Sciatic nerve (tissue), 2 donors: ENCODE results near the gene SEC24C. TPM values are rescaled to one million over a fixed set of nuclear protein-coding genes. Genes with fewer than 3 reads are reported as not detected.

Source experiments
- ATAC-seq: fragments of 200-7000 bp; cut with Tn5 transposase; one replicate; pipeline ENCODE4 v1.9.1; 2020; ENCODE audit warnings: mild to moderate bottlenecking, moderate library complexity
- DNase-seq: peaks from one replicate; pipeline ENCODE4 v3.0.0-alpha.2; 2020; ENCODE audit warnings: low spot score
- intact Hi-C: fragments of 100-400 bp; cut with DNase I; formaldehyde crosslinking; loops from one replicate; pipeline ENCODE4 v1.14.2; 2022
- total RNA-seq: library from RNA; stranded (reverse); fragmentation: NEBNext Ultra II Directional; extraction: Animal tissue kit (Norgen Biotek cat#: 25700); gene quantifications from one replicate; pipeline ENCODE4 v1.2.1, GENCODE V29; 2021
- donor health status: DM: no; HTN: no; CAD: no.
- donor health status: DM: no; HTN: no; CAD: no.

Gene SEC24C
- total RNA-seq, 1 donor from 2014 or later, result 53.6 TPM

DNA sequence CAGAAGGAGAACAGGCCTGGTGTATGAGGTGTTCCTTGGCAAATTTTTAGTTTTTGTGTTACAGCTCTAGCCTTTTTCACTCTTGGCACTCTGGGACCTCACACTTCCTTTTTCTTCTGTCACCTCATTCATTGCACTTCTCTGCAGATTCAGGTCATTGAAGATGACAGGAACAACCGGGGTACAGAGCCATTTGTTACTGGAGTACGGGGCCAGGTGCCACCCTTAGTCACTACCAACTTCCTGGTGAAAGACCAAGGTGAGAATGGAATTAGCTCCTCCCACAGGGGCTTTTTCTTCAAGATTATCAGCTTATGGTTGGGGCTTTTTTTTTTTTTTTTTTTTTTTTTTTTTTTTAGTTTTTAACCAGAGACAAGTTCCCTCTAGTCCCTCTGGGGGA is 19.2 kb downstream of the SEC24C start:
- intact Hi-C loops, result no loop called here
- DNase-seq (peak; percentile 10), ATAC-seq (no peak)

DNA sequence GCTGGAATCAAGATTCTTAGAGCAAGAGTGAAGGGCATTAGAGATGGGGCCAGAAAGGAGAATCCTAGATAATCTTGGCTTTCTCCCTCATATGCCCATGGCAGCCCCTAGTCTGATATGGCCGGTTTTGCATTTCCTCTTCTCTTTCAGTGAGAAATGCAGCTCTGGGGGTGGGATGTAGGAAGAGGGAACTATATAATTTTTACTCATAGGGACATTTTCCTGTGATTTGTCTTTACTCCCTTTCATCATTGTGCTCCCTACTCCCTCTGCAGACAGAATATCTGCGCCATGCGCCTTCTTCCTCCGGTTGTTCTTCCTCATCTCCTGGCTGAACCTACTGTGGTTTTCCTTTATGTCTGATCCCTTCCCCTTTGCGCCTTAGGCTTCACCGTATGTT is 20.9 kb downstream of the SEC24C start:
- intact Hi-C loops, result no loop called here
- DNase-seq, result no peak
- ATAC-seq, result no peak

DNA sequence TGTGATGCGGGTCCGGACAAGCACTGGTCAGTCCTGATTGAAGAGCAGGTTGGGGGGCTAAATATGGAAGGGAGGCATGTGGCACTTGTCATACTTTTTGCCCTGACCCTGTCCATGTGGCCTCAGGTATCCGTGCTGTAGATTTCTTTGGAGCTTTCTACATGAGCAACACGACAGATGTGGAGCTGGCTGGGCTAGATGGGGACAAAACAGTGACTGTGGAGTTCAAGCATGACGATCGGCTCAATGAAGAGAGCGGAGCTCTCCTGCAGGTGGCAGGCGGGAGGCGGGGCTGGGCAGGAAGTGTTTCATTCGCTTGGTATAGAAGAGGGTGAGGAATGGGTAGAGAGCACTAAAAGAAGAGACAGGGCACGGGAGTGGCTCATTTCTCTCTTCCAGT is 24.7 kb downstream of the SEC24C start:
- no peak for ATAC-seq
- DNase-seq, result peak; percentile 53
- intact Hi-C loops, result no loop called here

DNA sequence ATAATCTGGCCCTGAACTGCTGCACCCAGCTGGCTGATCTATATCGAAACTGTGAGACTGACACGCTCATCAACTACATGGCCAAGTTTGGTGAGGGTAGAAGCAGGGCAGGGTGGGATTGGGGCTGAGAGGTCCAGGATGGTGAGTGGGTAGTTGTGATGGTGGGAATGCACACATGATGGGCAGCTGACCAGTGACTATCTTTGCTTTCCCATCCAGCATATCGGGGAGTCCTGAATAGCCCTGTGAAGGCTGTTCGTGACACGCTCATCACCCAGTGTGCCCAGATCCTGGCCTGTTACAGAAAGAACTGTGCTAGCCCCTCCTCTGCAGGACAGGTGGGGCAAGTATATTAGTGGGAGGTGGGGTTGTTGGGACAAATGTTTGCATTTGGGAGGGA is 25.2 kb downstream of the SEC24C start:
- ATAC-seq (no peak), DNase-seq (peak; percentile 38)
- intact Hi-C loops, result no loop called here

DNA sequence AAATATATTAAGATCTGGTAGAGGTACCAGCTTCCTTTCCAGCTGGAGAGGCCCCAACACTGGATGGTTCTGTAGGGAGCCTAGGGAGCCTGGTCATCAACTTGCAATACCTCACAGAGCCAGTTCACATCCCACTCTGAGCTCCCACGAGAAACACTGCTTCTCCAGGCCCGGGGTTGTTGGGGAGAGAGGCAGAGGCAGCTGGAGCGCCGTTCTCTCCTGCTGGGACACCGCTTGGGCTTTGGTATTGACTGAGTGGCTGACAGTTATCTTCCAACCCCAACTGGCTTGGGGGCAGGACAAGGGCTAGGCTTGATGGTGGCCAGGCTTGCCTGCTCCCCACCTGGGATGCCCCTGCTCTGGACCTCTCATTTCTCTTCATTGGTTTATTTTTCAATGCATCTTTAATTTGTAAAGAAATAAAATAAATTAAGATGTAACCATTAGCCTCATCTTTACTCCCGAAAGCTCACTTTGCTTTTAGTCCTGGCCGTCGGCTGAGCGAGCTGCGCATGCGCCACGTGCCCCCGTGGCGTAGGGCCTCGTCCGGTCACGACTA is 27.6 kb downstream of the SEC24C start:
- ATAC-seq, result peak; percentile 92
- DNase-seq, result peak; percentile 96
- intact Hi-C loops, result no loop called here

DNA sequence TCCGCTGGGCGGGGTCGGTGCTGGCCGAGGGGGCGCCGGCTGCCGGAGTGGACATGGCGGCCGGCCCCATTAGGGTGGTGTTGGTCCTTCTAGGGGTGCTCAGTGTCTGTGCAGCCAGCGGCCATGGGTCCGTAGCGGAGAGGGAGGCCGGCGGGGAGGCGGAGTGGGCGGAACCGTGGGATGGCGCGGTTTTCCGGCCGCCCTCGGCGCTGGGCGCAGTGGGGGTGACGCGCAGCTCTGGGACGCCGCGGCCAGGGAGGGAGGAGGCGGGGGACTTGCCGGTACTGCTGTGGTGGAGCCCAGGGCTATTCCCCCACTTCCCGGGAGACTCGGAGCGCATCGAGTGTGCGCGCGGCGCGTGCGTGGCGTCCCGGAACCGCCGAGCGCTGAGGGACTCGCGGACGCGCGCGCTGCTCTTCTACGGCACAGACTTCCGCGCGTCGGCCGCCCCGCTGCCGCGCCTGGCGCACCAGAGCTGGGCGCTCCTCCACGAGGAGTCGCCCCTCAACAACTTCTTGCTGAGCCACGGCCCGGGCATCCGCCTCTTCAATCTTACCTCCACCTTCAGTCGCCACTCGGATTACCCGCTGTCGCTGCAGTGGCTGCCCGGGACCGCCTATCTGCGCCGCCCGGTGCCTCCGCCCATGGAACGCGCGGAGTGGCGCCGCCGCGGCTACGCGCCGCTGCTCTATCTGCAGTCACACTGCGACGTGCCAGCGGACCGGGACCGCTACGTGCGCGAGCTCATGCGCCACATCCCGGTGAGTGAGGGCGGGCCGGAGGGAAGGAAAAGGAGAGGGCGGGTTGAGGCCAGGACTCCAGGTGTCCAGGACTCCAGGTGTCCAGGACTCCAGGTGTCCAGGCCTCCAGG is 28.3 kb downstream of the SEC24C start:
- ATAC-seq, result peak; percentile 85

DNA sequence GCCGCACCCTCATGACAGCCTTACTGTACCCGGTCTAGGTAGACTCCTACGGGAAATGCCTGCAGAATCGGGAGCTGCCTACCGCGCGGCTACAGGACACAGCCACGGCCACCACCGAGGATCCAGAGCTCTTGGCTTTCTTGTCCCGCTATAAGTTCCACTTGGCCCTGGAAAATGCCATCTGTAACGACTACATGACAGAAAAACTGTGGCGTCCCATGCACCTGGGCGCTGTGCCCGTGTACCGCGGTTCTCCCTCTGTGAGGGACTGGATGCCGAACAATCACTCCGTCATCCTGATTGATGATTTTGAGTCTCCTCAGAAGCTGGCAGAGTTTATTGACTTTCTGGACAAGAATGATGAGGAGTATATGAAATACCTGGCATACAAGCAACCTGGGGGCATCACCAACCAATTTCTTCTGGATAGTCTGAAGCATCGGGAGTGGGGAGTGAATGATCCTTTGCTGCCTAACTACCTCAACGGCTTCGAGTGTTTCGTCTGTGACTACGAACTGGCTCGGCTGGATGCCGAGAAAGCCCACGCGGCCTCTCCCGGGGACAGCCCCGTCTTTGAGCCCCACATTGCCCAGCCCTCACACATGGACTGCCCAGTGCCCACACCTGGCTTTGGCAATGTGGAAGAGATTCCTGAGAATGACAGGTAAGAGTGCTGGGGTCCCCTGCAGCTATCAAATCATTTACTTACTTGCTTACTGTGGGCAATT is 29.1 kb downstream of the SEC24C start:
- peak; percentile 59 for DNase-seq
- ATAC-seq, result no peak
- intact Hi-C loops, result no loop called here

More for the DNA sequence above, 28.3 kb downstream of the SEC24C start:
- intact Hi-C loops, result no loop called here
- peak; percentile 87 for DNase-seq

DNA sequence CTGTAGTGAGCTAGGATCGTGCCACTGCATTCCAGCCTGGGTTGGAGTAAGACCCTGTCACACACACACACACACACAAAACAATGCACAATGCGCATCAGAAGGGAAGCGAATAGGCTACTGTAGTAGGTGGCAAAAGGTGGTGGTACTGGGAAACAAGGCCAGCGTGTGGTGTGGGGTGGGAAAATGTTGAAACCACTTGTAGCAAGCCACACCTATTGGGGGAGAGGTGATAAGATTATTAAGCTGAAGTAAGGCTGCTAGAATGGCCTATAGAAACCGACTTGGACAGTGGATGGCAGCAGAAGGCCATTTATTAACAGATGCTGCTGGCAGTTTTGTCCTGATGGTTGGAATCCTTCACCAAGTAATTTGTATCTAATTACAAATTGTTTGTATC is 30.5 kb downstream of the SEC24C start:
- no peak for ATAC-seq
- intact Hi-C loops, result no loop called here
- DNase-seq, result no peak

DNA sequence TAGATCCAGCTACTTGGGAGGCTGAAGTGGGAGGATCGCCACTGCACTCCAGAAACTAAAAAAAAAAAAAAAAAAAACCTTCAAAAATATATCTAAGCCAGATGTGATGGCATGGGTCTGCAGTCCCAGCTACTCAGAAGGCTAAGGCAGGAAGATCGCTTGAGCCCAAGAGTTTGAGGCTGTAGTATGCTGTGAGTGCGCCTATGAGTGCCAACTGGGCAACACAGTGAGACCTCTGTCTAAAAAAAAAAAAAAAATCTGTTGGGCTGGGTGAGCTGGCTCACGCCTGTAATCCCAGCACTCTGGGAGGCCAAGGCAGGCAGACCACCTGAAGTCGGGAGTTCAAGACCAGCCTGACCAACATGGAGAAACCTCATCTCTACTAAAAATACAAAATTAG is 34.8 kb downstream of the SEC24C start:
- ATAC-seq (no peak), DNase-seq (peak; percentile 19)
- intact Hi-C loops, result no loop called here

DNA sequence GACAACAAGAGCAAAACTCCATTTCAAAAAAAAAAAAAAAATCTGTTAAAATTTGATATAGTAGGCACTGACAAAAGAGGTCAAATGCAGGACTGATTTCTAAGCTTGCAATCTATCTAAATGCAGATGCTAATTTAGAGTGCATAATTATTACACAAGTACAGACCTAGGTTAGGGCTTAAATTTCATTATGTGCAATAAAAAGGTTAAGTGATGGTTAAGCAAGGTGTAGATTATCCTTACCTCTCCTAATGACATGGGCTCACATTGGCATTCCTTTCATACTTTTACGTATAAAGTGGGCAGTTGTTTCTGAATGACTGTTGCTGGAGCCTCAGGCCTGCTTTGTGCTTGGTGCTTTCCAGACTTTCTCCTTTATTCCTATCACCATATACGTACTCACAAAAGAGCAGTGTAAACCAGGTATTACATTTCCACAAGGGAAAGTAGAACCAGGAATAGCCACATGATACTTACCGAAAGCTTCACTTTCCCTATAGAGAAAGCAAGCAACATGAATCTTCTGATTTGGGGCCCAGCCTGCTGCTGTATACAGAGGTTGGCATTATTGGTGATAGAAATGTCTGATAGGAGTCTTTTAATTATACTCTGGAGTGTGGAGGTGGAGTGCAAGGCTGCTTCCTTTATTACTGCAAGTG is 35.5 kb downstream of the SEC24C start:
- ATAC-seq, result no peak
- DNase-seq, result no peak
- intact Hi-C loops, result no loop called here

DNA sequence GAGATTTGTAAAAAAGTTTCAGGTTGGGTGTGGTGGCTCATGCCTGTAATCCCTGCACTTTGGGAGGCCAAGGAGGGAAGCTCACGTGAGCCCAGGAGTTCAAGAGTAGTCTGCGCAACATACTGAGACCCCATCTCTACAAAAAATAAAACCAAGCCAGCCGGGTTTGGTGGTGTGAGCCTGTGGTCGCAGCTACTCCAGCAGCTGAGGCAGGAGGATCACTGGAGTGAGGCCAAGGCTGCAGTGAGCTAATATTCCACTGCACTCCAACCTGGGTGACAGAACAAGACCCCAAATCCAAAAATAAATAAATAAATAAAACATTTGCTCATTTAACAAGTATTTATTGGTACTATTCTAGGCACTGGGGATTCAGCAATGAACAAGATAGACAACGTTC is 36.1 kb downstream of the SEC24C start:
- DNase-seq (peak; percentile 33), ATAC-seq (no peak)
- intact Hi-C loops, result no loop called here

DNA sequence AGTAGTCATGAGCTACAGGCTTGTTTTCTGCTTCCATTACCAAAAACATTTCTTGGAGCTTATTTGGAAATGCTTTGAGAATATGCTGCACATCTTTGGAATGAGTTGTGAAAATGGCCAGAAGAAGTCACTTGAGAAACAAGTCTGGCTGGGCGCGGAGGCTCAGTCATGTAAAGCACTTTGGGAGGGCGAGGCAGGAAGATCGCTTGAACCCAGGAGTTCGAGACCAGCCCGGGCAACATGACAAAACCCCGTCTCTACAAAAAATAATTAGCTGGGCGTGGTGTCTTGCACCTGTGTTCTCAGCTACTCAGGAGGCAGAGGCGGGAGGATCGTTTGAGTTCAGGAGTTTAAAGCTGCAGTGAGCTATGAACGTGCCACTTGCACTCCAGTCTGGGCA is 36.8 kb downstream of the SEC24C start:
- intact Hi-C loops, result no loop called here
- no peak for ATAC-seq
- peak; percentile 27 for DNase-seq

DNA sequence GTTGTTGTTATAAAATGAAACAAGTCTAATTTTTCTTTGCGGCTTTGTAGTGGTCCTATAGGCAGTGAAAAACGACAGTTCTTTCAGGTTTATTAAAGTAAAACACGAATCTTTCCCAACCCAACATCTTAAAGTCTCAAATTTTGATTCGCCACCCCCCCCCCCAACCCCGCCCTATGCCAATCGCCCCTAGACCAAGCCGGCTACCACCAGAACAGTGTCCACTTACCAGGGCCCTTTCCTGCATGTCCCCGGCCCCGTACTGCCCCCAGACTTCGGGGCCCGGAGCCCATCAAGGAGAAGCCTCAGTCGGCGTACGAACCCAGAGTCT is 37.3 kb downstream of the SEC24C start:
- peak; percentile 18 for ATAC-seq
- intact Hi-C loops, result no loop called here
- DNase-seq, result no peak

DNA sequence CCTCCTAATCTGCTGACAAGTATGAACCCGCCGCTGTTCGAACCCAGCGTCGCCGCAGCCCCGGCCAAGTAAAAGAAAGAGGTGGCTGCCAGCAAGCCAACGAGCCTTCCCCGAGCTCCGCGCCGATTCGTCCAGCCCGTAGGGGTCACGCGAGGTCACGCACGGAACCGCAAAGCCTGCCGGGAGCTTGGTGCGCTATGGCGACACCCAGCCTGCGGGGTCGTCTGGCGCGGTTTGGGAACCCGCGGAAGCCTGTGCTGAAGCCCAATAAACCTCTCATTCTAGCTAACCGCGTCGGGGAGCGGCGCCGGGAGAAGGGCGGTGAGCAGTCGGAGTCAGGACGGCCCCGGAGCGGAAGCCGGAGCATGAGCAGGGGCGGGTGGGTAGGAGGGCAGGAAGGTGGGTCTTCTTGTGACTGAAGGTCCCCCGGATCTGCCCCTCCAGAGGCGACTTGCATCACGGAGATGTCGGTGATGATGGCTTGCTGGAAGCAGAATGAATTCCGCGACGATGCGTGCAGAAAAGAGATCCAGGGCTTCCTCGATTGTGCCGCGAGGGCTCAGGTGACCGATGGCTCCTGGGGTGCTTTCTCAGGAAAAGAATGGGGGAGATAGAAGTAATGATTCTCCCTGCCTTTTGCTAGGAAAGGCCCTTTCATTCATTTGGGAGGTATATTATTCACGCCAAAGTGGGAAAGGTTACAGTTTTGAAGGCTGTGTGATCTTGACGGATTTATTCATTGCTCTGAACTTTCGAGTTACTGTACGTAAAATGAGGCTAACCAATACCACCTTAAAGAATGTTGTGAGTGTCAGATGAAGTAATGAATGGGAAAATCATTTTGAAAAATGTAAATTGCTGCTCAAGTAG is 37.9 kb downstream of the SEC24C start, which contains the start of gene CHCHD1:
CHCHD1 (plus strand) TSS at position 170 of the 870 bp plus-strand sequence; CDS start at position 198, 28 bp downstream.
- intact Hi-C loops, result no loop called here
- DNase-seq (peak; percentile 97), ATAC-seq (peak; percentile 85)

DNA sequence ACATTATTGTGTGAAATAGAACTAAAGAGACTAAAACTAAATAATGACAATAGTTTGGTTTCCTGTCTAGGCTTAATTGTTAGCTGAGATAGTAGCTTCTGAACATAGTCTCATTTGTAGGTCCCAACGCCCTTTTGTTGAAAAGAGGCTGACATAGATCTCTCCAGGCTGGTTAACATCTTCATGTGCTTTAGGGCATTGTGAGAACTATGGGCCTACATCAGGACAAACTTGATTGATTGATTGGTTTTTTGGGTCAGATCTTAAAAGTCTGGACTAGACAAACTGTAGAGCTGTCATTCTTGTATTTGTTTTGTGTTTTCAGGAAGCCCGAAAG is 38.5 kb downstream of the SEC24C start:
- DNase-seq, result no peak
- intact Hi-C loops, result no loop called here
- no peak for ATAC-seq

DNA sequence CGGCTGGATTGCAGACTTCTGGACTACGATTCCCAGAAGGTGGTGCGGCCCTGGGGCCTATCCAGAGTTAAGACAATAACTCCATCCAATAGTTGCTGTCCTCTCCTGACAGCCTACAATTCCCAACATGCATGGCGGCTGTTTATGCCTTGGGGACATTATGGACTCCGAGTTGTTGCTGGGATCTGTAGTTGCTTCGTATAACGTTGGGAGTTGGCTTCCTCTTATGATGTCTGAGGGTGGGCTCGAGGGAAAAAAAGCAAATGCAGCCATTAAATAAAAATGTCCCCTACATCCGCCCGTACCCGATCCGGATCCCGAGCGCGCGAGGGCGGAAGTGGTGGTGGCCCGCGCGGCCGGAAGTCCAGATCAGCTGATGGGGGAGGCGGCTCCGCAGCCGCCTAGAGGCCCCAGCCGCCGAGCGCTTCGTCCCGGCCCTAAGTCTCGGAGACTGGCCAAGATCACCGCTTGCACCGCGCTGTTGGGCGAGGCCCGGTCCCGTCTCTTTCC is 41.1 kb downstream of the SEC24C start, which contains the start of gene ZSWIM8:
ZSWIM8 (plus strand) TSS at position 396 of the 510 bp plus-strand sequence. CDS start 273 bp downstream, outside the sequence.
- peak; percentile 93 for DNase-seq
- ATAC-seq, result peak; percentile 95
- intact Hi-C loops, result no loop called here

DNA sequence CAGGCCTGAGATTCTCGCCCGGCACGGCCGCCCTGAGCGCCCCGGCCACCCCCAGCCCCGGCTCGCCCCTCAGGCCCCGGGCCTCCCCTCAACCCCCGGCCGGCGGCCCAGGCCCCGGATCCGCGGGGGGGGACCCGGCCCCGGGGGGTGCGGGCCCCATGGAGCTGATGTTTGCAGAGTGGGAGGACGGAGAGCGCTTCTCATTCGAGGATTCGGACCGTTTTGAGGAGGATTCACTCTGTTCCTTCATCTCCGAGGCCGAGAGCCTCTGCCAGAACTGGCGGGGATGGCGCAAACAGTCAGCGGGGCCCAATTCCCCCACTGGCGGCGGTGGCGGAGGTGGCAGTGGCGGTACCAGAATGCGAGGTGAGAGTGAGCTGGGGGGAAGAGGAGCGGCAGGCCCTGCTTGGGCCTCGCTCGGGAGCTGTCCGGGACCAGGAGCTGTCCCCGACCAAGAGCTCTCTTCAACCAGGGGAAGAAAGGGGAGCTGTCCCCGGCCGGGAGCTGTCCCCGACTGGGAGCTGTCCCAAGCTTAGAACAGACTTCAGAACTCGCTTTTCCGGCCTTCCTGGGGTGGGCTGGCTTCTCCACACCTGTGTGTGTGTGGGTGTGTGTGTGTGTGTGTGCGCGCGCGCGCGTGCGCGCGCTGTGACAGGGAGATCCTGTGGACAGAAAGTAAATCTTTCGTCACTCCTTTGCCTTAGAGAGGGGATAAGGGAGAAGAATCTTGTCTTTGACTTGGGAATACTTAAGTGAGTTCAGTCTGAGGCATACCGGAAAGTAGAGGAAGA is 41.7 kb downstream of the SEC24C start:
- intact Hi-C loops, result no loop called here
- ATAC-seq, result no peak
- no peak for DNase-seq

DNA sequence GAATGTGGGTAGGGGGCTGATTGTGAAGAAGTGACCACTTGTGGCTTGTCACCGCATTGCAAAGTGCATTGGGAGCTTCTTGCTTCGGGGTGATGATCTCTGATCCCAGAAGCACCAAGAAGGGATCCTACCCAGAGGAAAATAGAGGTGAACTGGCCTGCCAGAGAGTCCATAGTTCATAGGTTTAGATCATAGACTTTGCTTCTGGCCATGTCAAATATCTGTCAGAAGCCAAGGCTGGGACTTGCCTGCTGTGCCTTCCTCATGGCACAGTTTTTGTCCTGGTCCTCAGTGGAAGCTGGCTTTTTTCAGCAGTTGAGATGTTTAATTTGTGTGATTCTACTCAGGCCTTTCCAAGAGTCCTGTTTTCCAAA is 42.3 kb downstream of the SEC24C start:
- no peak for DNase-seq
- intact Hi-C loops, result no loop called here

More for the DNA sequence above, 42.3 kb downstream of the SEC24C start:
- ATAC-seq, result no peak
